GM18951 (cell line): ENCODE results near the gene PPP1R1C.

Experiments used
- POLR2A ChIP-seq: IDR thresholded peaks from 4 replicates; pipeline ENCODE4 v1.6.1; 2011; ENCODE audit warnings: mild to moderate bottlenecking; ENCODE audit not compliant: insufficient read length, insufficient read depth; ENCODE audit errors: extremely low read depth
- in situ Hi-C: fragments of 300-500 bp; cut with MboI; formaldehyde crosslinking; loops from one replicate; pipeline ENCODE4 v1.12.0; 2022; ENCODE audit warnings: low sequenced_read_pairs, mixed read lengths, inconsistent platforms; ENCODE audit not compliant: unreplicated experiment

The PPP1R1C gene

GRCh38 chr2:182049372-182050148 lies 63.9 kb downstream of the PPP1R1C start:
- TF ChIP-seq POLR2A: no peak
- in situ Hi-C loops: no loop called here

GRCh38 chr2:182050333-182051135 lies 64.9 kb downstream of the PPP1R1C start:
- in situ Hi-C loops: no loop called here

GRCh38 chr2:182055993-182056392 lies 70.3 kb downstream of the PPP1R1C start:
- TF ChIP-seq POLR2A: no peak
- in situ Hi-C loops: no loop called here

More at GRCh38 chr2:182050333-182051135, 64.9 kb downstream of the PPP1R1C start:
- no peak for TF ChIP-seq POLR2A

DNA sequence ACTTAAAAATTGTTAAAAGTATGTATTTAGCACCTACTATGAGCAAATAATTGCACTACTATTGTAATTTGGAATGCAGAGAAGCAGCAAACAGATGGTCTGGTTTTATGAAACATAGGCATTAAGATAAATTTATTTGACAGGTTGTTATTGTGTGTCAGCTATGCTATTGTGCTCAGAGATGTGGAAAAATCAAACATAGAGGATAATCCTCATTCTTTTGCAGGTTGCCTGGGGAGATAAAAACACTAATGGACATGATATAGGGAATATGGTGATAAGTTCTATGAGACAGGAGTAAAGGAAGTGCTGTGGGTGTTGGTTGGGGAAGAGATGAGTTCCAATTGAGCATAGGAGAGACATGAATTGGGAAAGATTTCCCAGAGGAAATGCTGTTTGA lies 71.3 kb downstream of the PPP1R1C start:
- in situ Hi-C loops: no loop called here
- TF ChIP-seq POLR2A: no peak

- in situ Hi-C loops: no loop called here
- no peak for TF ChIP-seq POLR2A
These were observed 72.4 kb downstream of the PPP1R1C start for GRCh38 chr2:182058056-182058455.

DNA sequence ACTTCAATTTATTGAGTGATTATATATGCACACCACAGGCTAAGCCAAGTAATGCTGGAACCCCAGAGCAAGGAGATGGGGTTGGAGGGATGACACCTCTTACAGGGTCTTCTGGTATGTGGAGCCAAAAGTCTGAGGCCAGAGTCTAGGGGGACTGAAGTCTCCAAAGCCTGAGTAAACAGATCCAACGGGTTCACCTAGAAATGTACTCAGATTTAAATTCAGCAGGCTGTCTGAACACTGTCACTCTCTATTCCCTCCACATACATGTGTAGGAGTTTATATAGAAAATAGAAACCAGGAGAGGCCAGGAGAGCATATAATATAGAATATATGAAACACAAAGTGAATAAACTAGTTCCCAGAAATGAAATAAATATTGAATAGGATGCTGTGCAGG lies 76.1 kb downstream of the PPP1R1C start:
- in situ Hi-C loops: no loop called here
- TF ChIP-seq POLR2A: no peak

GRCh38 chr2:182062329-182062972 lies 76.8 kb downstream of the PPP1R1C start:
- in situ Hi-C loops: no loop called here
- no peak for TF ChIP-seq POLR2A

DNA sequence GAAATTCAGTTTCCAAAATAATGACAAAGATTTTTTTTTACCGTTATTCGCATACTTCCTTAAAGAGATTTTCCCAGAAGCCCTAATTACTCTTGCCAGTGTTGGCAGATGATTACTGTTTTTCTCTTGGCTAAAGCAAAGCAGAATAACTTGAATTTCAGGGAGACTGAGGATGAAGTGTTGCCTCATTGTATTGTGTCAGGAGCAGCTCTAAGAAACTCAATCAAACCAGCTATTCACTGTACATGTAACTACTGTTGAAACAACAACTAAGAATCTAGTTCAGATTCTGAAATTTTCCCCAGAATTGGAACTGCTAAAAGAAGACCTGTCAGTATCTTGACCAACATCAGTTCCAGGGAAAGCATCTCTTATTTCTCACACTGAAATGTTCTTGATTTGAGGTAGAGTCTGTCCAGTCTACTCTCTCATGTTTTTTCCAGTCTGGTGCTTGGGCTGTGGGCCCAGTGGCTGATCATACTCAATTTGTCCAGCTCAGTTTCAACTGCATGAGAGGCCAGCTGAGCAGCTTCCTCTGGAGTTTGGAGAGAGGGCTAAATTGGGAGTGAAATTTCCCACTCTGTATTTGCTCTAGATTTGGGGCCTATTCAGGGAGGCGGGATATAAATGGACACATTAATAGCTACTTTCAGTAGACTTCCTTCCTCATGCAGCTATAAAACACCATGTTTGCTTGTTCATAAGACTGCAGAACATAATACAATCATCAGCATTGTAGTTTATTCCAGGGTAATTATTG lies 78.5 kb downstream of the PPP1R1C start:
- TF ChIP-seq POLR2A: no peak

GRCh38 chr2:182066400-182067087 lies 80.9 kb downstream of the PPP1R1C start:
- no peak for TF ChIP-seq POLR2A
- in situ Hi-C loops: no loop called here

More for the DNA sequence above, 78.5 kb downstream of the PPP1R1C start:
- in situ Hi-C loops: no loop called here

DNA sequence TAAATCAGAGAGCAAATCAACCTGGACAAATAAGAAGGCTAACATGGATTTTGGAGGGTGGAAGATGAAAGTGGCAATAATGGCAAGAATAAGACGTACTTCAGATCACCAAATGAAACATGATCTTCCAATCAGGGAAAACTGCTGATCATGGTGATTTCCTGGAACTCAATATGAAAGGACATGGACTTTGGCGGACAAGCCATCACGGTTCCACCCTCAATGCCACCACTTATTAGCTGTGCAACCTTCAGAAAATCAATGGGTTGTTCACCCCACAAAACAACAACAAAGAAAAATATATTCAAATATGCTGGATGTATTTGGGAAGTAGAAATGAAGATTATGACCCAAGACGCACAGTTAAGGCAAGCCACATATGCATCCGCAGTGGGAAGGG lies 81.7 kb downstream of the PPP1R1C start:
- no peak for TF ChIP-seq POLR2A
- in situ Hi-C loops: no loop called here

DNA sequence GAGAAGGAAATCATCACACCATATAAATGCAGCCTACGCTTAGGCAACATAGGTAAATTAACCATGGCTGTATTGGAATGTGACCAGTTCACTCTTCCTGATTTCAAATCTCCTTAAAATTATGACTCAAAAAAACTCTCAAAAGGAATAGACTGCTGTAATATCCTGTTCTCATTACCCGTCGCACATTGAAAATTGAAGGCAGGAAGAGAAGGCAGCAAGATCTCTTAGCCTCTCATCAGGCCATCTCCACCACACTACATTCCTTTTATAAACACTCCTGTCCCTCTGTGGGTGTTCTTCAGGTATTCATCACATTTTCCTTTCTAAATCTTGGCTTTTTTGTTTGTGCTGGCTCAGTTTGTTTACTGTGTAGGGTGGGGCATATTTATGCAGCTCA lies 83.2 kb downstream of the PPP1R1C start:
- TF ChIP-seq POLR2A: no peak
- in situ Hi-C loops: no loop called here

DNA sequence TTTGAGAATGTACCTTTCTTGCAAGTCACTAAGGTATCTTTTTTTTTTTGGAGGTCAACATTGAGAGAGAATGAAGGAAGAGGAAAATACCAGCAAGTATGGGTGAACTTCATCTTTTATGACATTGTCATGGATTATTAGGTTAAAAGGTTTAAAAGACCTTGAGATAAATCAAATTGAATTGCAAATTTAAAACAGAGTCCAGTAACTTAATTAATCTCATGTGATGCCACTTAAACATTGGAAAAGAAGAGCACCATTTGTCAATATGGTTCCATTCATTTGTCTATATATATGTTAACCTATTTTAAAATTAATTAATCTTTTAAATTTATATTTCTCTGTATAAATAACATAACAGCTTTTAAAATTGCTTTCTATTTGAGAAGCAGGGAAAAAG lies 83.8 kb downstream of the PPP1R1C start:
- TF ChIP-seq POLR2A: no peak
- in situ Hi-C loops: no loop called here
